OCI-LY3 (cell line): ENCODE results near the gene MCM8.

Experiments used
- H2AFZ ChIP-seq: fragments of 200-600, 300-600 bp; shearing (Covaris generic); 2 replicates; pipeline ENCODE4 v1.6.0; 2014; ENCODE audit warnings: antibody characterized with exemption, low read depth, low read length
- H3K27ac ChIP-seq: fragments of 200-600, 300-600 bp; sonication (generic); 2 replicates; pipeline ENCODE4 v1.5.1; 2014; ENCODE audit warnings: mild to moderate bottlenecking, low read length, moderate library complexity, mixed read lengths
- H3K27me3 ChIP-seq: fragments of 200-600, 300-600 bp; sonication (generic); 2 replicates; pipeline ENCODE4 v1.6.1; 2014; ENCODE audit warnings: low read depth, low read length, mixed read lengths
- H3K36me3 ChIP-seq: fragments of 200-600, 300-600 bp; sonication (generic); replicated peaks from 2 replicates; pipeline ENCODE3; 2014; ENCODE audit warnings: low read depth, low read length, mixed read lengths
- H3K4me1 ChIP-seq: fragments of 300-600, 200-600 bp; sonication (generic); 2 replicates; pipeline ENCODE4 v1.6.1; 2014; ENCODE audit warnings: low read length, mixed read lengths
- H3K4me2 ChIP-seq: fragments of 200-600, 300-600 bp; sonication (generic); 2 replicates; pipeline ENCODE4 v1.6.1; 2014; ENCODE audit warnings: low read length, mixed read lengths
- H3K4me3 ChIP-seq: fragments of 300-600, 200-600 bp; sonication (generic); 2 replicates; pipeline ENCODE4 v1.5.1; 2014; ENCODE audit warnings: antibody characterized with exemption, mild to moderate bottlenecking, low read length, moderate library complexity
- H3K79me2 ChIP-seq: fragments of 300-600, 200-600 bp; shearing (Covaris generic); 2 replicates; pipeline ENCODE4 v1.6.1; 2014; ENCODE audit warnings: mild to moderate bottlenecking, low read length, mixed read lengths
- H3K9ac ChIP-seq: fragments of 300-600, 200-600 bp; shearing (Covaris generic); 2 replicates; pipeline ENCODE4 v1.6.0; 2014; ENCODE audit warnings: mild to moderate bottlenecking, low read length, moderate library complexity
- H3K9me3 ChIP-seq: fragments of 200-600, 300-600 bp; shearing (Covaris generic); 2 replicates; pipeline ENCODE4 v1.6.1; 2014; ENCODE audit warnings: low read length, mixed read lengths; ENCODE audit not compliant: insufficient read depth
- H4K20me1 ChIP-seq: fragments of 200-600, 300-600 bp; sonication (generic); 2 replicates; pipeline ENCODE4 v1.6.1; 2016; ENCODE audit warnings: low read length, mixed read lengths; ENCODE audit not compliant: insufficient read depth
- EZH2phosphoT487 ChIP-seq: fragments of 200-600 bp; shearing (Covaris generic); IDR thresholded peaks from 2 replicates; pipeline ENCODE4 v1.6.1; 2018; ENCODE audit warnings: antibody characterized with exemption, mixed run types, low read depth
- TF ChIP-seq, protein P1 (sequence below): fragments of 200-600, 300-600 bp; sonication (generic); IDR thresholded peaks from 2 replicates; pipeline ENCODE4 v1.5.1; 2014; ENCODE audit warnings: antibody characterized with exemption, low read length, low read depth

MCM8 gene

DNA sequence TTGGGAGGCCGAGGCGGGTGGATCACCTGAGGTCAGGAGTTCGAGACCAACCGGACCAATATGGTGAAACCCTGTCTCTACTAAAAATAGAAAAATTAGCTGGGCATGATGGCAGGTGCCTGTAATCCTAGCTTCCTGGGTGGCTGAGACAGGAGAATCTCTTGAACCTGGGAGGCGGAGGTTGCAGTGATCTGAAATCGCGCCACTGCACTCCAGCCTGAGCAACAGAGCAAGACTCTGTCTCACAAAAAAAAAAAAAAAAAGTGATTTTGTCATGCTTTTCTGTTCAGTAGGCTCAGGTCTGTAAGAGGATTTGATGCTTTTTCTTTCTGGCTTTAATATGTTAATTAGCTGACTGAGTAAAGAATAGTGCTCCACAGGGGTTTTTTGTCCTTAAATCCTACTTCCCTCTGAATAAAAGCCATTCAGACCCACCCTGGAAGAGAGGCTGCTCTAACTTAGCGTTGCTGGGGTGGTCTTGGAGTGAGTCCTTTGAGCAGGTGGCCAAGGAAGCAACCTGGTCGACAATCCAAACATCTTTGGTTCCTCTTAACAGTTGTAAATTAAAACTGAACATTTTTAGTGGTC, 19.0 kb downstream of the MCM8 start:
- no peak overlapping the region for H3K9ac ChIP-seq
- no peaks in the 10 kb centered on the region for H3K9me3 ChIP-seq
- no peak overlapping the region for H3K27ac ChIP-seq
- no peaks in the 10 kb centered on the region for H4K20me1 ChIP-seq
- no peaks in the 10 kb centered on the region for H3K27me3 ChIP-seq
- H3K4me2 ChIP-seq: no peak overlapping the region
- H3K4me3 ChIP-seq: no peak overlapping the region
- peaks cover 64% of the 10 kb centered on the region for H3K36me3 ChIP-seq
- H2AFZ ChIP-seq: no peak overlapping the region
- H3K4me1 ChIP-seq: no peaks in the 10 kb centered on the region
- no peak for TF ChIP-seq EZH2phosphoT487
- TF ChIP-seq, protein P1, sequence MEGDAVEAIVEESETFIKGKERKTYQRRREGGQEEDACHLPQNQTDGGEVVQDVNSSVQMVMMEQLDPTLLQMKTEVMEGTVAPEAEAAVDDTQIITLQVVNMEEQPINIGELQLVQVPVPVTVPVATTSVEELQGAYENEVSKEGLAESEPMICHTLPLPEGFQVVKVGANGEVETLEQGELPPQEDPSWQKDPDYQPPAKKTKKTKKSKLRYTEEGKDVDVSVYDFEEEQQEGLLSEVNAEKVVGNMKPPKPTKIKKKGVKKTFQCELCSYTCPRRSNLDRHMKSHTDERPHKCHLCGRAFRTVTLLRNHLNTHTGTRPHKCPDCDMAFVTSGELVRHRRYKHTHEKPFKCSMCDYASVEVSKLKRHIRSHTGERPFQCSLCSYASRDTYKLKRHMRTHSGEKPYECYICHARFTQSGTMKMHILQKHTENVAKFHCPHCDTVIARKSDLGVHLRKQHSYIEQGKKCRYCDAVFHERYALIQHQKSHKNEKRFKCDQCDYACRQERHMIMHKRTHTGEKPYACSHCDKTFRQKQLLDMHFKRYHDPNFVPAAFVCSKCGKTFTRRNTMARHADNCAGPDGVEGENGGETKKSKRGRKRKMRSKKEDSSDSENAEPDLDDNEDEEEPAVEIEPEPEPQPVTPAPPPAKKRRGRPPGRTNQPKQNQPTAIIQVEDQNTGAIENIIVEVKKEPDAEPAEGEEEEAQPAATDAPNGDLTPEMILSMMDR: no peak
- no peaks in the 10 kb centered on the region for H3K79me2 ChIP-seq

DNA sequence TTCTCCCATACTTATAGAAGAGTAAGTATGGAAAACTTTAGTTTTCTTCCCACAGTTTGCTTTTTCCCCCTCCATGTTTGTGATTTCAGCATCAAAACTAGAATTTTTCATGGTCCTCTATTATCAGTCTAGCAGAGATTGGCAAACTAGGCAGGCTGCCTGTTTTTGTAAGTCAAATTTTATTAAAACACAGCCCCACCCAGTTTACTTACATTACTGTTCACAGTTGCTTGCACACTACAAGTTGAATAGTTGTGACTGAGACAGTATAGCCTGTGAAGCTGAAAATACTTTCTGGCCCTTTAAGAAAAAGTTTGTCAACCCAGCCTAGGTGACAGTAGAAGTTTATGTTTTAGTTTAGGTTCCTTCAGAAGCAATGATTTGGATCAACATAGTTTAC, 19.5 kb downstream of the MCM8 start:
- H3K36me3 ChIP-seq: peaks cover 63% of the 10 kb centered on the region

DNA sequence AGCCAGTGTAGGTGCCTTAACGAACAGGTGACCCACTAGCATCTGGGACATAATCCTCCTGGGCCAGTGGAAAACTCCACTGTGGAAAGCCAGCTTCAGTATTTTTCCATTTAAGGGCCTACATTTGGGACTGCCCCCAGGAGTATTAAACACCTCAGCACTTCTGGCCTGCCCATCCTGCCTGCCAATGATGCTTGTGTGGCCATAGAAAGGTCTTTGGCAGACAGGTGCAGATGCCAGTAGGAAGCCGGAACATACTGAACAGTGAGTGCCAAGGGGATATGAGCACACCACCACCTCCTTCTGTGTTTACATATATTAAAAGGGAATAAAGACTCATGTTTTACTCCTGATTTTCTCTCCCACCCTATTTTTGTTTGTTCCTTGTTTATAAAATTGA, 19.9 kb downstream of the MCM8 start:
- no peak overlapping the region for H3K27ac ChIP-seq
- H3K79me2 ChIP-seq: no peaks in the 10 kb centered on the region
- no peak overlapping the region for H2AFZ ChIP-seq
- no peaks in the 10 kb centered on the region for H3K4me1 ChIP-seq
- no peak overlapping the region for H3K9ac ChIP-seq
- peaks cover 59% of the 10 kb centered on the region for H3K36me3 ChIP-seq
- H3K27me3 ChIP-seq: no peaks in the 10 kb centered on the region
- no peaks in the 10 kb centered on the region for H3K9me3 ChIP-seq
- TF ChIP-seq, protein P1: no peak
- TF ChIP-seq EZH2phosphoT487: no peak
- H3K4me3 ChIP-seq: no peak overlapping the region
- no peak overlapping the region for H3K4me2 ChIP-seq
- no peaks in the 10 kb centered on the region for H4K20me1 ChIP-seq

More for the DNA sequence above, 19.5 kb downstream of the MCM8 start:
- TF ChIP-seq, protein P1: no peak
- H2AFZ ChIP-seq: no peak overlapping the region
- no peaks in the 10 kb centered on the region for H3K27me3 ChIP-seq
- no peak overlapping the region for H3K27ac ChIP-seq
- H3K9me3 ChIP-seq: no peaks in the 10 kb centered on the region
- H3K4me1 ChIP-seq: no peaks in the 10 kb centered on the region
- no peak overlapping the region for H3K4me3 ChIP-seq
- no peaks in the 10 kb centered on the region for H4K20me1 ChIP-seq
- H3K4me2 ChIP-seq: no peak overlapping the region
- no peak overlapping the region for H3K9ac ChIP-seq
- no peaks in the 10 kb centered on the region for H3K79me2 ChIP-seq

DNA sequence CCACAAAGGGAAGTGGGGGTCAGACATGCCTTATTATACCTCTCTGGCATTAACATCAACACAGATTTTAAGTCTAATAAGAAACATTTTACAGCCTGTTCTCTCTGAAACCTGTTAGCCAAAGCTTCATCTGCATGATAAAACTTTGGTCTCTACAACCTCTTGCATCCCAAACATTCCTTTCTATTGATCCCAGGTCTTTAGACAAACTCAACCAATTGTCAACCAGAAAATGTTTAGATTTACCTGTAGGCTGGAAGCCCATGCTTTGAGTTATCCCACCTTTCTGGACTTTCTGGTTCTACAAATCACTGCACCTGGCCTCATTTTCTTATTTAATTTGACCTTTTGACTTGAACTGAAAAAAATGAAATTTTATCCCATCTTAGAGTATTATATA, 20.8 kb downstream of the MCM8 start:
- H3K4me1 ChIP-seq: no peaks in the 10 kb centered on the region
- H3K4me3 ChIP-seq: no peak overlapping the region
- H3K79me2 ChIP-seq: no peaks in the 10 kb centered on the region
- no peak overlapping the region for H3K9ac ChIP-seq
- H4K20me1 ChIP-seq: no peaks in the 10 kb centered on the region
- H3K27ac ChIP-seq: no peak overlapping the region
- H3K27me3 ChIP-seq: no peaks in the 10 kb centered on the region
- no peak for TF ChIP-seq EZH2phosphoT487
- TF ChIP-seq, protein P1: no peak
- no peaks in the 10 kb centered on the region for H3K9me3 ChIP-seq
- H2AFZ ChIP-seq: no peak overlapping the region
- H3K4me2 ChIP-seq: no peak overlapping the region
- H3K36me3 ChIP-seq: peaks cover 51% of the 10 kb centered on the region
